ENCODE measurements around the gene POLR2E.

Gene POLR2E

GRCh38 chr19:1091544-1092175, 3.5 kb downstream of the POLR2E start:
- no peak for DNase-seq

GRCh38 chr19:1090731-1091543, 4.2 kb downstream of the POLR2E start:
- no peak for DNase-seq

GRCh38 chr19:1089891-1090290, 5.3 kb downstream of the POLR2E start:
- DNase-seq: no peak

DNA sequence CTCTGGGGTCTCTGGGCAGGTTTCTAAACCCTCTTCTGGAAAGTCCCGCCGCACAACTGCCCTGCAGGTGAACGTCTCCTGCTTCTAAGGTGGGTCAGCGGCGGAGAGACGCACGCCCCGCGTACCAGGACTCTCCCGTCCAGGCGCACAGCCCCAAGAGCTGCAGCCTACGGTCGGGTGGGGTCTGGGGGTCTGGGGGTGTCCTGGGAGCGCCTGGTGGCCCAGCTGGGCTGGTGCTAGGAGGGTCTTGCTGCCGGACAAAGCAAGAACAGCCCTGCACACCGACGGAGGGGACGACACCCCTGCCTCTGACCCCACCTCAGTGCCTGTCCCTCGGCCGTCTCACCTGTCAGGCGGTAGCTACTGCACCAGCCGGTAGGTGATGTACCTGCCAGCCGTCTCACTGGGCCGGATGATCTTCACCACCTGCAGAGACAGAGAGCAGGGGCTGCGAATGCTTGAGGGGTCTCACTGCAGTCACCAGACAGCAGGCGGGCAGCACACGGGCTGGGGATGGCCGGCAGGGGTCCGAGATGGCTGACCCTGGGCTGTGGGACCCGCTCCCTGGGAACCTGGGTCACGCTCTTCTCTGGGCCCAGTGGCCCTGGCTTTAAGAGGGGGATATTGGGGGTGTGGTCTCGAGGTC, 5.9 kb downstream of the POLR2E start:
- no peak for DNase-seq

- DNase-seq: no peak
These were observed 6.7 kb downstream of the POLR2E start for GRCh38 chr19:1088416-1089010.

DNA sequence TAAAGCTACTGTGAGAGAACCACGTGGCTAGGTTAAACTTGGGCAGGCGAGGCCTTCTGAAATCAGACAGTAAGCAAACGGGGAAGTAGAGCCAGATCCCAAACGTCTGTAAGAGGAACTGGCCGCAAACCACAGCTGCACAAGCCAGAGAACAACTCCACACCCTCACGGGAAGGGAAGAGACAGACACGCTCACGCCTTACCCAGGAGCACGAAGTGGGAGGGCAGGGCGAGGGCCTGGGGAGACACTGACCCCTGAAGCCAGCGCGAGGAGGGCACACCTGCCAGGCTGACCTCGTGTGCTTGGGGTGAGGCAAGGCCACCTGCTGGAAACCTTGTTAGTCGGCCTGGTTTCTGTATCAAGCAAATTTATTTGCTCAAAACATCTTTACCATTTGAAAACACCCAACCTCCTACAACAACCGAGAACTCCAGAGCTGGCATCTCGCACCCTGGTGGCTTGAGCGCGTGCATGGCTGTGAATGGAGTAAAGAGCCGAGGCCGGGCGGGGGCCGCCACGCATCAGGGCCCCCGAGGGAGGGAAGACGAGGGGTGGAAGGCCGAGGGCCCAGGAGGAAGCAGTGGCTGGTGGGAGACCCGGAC, 7.3 kb downstream of the POLR2E start:
- DNase-seq: no peak

GRCh38 chr19:1086613-1087012, 8.6 kb downstream of the POLR2E start:
- no peak for DNase-seq

- DNase-seq: no peak
These were observed 9.3 kb downstream of the POLR2E start for GRCh38 chr19:1085676-1086442.

- DNase-seq: no peak
These were observed 10.0 kb downstream of the POLR2E start for GRCh38 chr19:1085053-1085658.

- DNase-seq: no peak
These were observed 10.9 kb downstream of the POLR2E start for GRCh38 chr19:1084024-1084868.

GRCh38 chr19:1082928-1083816, 12.0 kb downstream of the POLR2E start:
- no peak for DNase-seq

- peak; percentile 67 for DNase-seq
These were observed 12.8 kb downstream of the POLR2E start for GRCh38 chr19:1082165-1082927.

DNA sequence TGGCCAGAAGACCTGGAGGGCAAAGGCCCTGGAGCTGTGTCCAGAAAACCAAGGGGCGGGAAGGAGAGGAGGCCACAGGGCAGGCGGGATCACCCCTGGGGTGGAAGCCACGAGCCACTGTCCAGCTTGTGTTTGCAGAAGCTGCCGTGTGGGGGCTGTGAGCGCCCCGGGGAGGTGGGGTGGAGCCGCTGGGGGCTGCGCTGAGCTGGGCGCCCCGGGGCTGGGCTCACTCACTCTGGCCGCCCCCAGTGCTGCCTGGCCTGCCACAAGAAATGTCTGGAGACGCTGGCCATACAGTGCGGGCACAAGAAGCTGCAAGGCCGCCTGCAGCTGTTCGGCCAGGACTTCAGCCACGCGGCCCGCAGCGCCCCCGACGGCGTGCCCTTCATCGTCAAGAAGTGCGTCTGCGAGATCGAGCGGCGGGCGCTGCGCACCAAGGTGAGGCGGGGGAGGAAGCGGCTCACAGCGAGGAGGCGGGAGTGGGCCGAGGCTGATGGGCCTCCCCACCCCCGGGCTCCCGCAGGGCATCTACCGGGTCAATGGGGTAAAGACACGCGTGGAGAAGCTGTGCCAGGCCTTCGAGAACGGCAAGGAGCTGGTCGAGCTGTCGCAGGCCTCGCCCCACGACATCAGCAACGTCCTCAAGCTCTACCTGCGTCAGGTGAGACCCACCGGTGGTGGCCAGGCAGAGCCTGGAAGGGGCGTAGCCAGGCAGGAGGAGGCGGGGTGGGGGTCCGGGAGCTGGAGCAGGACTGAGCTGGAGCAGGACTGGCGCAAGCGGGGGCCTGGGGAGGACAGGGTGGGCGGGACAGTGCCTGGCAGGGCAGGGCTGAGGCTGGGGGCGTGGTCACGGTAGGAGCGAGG, 13.6 kb downstream of the POLR2E start:
- DNase-seq: no peak

DNA sequence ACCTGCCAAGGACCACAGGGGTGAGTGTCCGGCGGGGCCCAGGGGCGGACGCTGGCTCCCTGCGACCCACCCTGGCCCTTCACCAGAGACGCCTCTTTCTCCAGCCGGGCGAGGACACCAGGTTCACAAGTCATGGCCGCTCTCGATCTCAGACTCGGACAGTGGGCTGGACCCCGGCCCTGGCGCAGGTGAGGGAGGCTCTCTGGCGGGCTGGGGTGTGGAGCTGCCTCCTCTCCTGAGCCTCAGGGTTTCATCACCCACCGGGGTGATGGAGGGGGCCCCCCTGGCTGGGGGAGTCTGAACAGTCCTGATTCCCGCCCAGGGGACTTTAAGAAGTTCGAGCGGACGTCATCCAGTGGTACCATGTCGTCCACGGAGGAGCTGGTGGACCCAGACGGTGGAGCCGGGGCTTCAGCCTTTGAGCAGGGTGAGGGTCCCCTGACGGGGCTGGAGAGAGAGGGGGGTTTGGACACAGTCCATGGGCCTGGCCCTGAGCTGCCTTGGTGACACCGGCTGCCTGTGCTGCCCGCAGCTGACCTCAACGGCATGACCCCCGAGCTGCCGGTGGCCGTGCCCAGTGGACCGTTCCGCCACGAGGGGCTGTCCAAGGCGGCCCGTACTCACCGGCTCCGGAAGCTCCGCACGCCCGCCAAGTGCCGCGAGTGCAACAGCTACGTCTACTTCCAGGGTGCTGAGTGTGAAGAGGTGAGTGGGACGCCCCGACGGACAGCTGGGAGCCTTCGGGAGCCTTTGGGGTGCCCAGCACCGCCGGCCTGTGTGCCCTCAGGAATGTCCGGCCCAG, 14.6 kb downstream of the POLR2E start:
- DNase-seq: no peak

DNA sequence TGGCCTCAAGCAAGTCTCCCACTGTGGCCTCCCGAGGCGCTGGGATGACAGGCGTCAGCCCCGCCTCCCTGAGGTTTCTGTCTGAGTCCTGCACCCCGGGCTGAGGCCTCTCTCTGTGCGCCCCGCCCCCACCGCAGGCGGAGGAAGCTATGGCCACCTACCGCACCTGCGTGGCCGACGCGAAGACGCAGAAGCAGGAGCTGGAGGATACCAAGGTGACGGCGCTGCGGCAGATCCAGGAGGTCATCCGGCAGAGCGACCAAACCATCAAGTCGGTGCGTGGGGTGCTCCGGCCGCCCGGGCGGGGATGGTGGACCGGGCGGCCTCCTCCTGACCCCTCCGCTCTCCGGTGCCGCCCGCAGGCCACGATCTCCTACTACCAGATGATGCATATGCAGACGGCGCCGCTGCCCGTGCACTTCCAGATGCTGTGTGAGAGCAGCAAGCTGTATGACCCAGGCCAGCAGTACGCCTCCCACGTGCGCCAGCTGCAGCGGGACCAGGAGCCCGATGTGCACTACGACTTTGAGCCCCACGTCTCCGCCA, 15.5 kb downstream of the POLR2E start:
- DNase-seq: peak; percentile 66

DNA sequence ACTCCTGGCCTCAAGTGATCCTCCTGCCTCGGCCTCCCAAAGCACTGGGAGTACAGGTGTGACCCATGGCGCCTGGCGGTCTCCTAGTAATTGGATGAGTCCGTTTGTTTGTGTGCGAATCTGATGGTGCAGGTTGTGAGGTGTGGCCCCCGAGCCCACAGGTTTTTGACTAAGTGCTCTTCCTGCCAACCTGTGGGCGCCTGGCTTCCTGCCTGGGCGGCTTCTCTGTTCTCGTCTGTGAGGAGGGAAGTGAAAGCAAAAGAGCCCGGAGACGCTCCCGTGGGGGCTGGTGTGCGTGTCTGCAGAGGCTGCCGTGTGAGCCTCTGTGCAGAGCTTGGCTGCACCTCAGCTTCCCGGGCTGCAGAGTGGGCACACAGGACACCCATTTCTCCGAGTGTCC, 18.2 kb downstream of the POLR2E start:
- no peak for DNase-seq

DNA sequence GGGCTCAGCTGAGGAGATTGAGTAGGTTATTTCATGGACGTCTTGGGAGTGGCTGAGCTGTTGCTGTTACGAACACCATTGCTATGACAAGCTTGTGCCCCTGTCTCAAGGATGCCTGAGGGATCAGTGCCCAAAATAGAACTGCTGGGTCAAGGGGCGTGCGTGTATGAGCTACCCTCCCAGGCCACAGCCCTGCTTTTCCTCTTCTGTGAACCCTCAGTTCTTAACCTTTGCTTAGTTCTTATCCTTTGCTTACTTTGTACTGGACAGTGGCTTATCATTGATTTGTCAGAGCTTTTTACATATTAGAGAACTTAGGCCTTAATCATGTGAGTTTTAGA, 19.2 kb downstream of the POLR2E start:
- no peak for DNase-seq

Measured in NCI-H510A treated with DMSO at 0.1 percent for 48 hours (cell line).